GF-D8 (cell line): Measurements from ENCODE around the gene PROX2.

ENCODE experiments used
- DNase-seq: peaks from one replicate; lab custom pipeline; 2025; lab: John Stamatoyannopoulos, UW

PROX2 gene

DNA sequence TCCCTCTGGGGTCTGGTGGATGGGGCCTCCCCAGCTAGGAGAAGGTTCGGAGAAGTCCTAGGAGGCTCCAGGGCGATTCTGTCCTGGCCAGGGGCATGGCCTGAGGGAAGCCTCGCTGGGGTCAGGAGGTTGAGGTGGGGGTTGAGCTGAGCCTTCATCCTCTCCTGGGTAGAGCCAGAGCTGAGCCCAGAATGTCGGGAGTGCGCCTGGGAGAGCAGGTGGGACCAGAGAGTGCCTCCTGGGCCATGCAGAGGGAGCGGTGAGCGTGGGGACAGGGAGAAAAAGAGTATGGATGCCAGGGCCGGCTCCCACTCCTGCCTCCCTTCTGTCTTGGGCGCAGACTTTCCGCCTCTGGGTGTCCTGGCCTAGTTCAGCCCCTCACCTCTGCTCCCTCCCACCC lies 34.0 kb upstream of the PROX2 start:
- DNase-seq: no peak

DNA sequence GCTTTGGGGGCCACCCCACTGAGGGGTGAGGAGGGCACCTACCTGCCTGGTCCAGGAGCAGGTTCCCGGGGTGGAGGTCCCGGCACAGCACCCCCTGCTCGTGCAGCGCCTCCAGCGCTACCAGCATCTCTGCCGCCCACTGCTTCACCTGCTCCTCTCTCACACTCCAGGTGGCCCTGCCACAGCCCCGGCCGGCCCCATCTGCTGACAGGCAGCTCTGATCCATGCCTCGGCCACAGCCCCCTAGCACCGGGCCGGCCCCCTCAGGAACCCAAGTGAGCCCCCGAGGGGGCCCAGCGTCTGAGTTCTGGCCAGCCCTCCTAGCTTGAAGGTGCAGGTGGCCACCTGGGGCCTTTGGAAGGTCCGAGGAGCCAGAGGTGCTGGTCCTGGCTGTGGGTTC lies 33.6 kb upstream of the PROX2 start:
- no peak for DNase-seq

DNA sequence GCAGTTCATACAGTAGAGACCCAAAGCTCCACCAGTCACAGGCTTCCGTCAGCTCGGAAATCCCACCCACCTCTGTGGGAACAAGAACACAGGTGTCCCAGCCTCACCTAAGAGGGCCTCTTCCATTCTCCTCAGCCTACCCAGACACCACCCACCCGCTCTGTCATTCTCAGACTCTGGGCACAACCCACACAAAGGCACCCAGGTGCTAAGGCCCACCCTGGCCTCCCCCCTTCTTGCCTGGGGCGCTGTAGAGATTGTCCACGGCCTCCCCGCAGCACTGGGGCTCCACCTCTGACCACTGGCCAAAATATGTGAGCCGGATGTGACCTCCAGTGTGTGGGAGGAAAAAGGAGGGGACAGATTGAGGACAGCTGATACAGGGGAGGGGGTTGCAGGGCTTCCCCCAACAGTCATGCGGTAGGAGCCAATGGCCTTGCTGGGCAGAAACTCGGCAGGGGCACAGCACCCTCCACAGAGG lies 33.0 kb upstream of the PROX2 start:
- no peak for DNase-seq

DNA sequence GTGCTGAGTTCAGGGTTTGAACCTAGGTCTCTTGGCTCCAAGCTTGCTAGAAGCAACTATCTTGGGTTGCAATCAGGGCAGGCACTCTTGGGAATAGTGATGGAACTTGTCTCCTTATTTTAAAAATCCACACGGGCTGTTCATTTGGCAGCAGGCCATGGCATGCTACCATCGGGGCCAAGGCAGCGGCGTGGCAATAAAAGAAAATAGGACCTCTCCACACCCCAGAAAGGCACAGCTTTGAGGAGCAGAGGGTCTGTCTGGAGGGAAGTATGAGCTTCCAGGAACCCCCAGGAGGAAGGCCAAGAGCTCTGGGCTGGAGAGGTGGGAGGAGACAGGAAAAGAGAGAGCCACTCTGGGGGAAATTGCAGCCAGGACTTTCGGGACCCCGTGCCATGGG lies 31.8 kb upstream of the PROX2 start:
- DNase-seq: no peak

DNA sequence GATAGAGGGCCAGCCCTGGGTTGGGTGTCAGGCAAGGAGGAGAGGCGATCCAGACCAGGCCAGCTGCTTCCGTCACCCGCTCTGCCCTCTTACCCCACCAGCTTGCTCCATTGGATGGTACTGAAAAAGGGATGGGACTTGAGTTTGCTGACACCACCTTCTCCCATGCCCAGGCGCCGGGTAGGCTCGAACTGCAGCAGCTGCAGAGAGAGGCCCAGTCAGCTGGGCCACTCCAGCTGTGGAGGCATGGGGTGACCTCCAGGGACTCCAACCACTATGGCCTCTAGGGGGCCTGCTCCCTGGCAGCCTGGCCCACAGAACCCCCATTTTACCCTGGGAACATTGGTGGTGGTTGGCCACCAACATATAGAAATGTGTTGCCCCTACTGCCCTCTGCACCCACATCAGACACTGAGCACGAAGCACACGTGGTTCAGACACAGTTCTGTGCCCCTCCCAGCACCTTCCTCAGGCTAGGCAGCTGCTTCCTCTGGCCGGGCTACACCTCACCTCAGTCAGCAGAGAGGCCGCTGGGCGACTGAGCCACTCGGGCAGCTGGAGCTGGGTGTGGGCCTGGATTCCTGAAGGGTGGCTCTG lies 31.1 kb upstream of the PROX2 start:
- DNase-seq: no peak

DNA sequence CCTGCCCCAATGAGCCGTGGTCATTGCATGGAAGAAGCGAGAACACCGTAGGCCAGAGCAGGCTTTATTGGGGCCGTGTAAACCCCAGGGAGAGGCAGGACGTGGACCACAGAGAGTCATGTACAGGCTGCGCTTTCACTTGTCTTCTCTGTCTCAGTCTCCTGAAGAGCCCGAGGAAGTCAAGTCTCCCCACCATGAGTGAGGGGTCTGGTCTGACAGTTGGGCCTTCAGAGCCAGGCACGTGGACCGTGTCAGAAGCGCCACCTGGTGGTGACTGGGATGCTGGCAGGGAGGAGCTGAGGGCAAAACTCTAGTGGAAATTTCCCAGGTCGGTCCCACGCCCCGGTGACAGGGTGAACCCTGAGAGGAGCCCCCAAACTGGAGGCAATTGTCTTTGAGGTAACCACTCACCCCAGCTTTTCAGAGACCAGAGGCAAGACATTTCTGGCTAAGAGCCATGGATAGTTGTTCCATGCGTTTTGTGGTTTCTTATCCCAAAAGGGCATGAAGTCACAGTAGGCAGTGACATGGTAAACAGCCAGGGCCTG lies 29.7 kb upstream of the PROX2 start:
- no peak for DNase-seq

DNA sequence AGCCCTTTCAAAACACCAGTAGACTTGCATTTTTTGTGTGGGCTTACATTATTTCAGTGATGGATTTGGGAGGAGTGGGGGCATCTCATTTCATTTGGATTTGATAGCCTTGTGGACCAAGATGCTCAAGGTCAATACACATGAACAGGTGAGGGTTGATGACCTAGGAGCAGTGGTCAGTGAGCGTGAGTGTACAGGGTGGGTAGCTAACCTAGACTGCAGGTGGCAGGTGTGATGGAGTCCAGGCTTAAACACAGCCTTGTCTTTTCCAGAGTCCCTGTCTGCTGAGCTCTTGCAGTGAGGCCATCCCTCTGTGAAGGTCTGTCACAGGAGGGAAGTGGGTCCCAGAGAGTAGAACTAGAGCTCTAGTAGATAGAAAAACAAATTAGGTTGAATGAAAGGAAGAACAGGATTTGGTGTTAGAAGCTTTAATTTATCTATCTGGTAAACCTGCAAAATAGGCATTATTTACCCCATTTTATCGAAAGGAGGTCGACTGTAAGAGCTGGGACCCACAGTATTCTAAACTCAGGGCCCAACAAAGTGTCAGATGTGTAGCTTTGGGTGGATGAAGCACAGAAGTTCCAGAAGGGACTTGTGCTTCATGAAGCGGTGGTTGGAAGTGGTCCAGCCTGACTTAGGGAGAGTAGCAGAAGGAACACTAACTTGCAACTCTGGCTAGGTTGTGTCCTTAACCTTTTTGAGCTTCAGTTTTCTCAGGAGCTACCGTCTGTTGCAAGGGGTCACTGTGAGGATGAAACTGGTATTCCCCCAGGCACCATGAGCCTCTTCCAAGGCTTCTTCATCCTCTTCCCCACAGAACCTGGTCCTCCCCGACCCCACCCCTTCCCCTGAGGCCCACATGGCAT lies 28.9 kb upstream of the PROX2 start:
- DNase-seq: no peak

DNA sequence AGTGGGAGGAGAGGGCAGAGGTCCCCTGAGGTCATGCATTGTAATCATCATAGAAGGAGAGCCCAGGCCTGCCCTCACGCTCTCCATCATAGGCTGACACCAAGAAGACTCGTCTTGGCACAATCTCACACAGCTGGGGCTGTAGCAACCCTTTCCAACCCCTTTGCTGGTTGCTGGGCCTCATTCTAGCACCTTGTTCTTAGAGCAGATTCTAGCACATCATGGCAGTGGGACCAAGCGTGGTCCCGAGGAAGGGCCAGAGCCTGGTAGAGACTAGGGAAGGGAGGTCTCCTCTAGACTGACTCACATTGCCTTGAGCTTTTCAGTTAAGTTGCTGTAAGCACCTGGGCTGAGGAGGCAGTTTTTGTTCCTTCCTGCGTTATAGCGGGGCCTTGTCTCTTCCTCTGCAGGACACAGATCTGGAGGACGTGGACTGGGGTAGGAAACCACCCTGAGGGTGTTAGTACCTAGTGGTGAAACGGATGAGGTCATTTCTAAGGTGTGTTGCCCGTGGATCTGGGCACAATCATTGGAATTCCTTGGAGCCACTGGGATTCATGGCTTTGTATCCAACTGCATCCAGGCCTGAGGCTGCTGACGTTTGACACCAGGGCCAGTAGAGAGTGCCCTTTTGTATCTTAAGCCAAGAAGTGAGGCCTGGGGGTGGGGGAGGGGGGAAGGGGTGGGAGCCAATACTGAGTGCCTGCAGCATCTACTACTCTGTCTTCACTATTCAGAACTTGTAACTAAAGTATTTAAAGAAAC lies 27.2 kb upstream of the PROX2 start:
- DNase-seq: no peak

DNA sequence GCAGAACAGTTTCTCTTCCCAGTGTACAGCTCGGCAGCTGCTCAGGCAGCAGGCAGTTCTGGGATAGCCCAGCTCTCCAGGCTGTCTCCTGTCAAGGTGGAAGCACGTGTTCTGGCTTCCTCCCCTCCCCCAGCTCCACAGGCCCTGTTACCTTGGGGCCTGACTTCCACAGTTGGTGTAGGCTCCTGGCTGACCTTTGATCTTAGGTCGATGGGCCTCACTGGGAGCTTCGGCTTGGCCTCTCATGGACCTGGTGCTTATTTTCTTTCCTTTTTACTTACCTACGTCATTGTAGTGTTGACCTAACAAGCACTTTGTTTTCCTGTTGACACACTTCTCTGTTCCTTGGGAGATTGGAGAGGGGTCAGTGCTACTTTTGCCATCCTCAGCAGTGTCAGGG lies 22.7 kb upstream of the PROX2 start:
- DNase-seq: no peak

DNA sequence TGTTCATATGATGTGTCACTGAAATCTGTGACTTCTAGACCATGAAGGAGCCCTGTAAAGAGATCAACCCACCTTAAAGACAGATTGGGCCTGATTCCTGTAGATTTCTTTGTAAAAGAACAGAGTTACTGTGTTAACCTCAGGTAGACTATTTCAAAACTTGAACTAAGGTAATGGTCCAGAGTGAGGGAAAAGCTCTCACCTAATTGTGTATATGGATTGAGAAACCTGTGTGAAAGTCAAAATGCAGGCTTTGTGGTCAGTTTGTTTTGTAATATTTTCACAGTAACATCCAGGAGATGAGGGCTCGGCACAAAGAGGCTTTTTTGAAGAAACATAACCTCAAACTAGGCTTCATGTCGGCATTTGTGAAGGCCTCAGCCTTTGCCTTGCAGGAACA lies 22.1 kb upstream of the PROX2 start:
- no peak for DNase-seq

DNA sequence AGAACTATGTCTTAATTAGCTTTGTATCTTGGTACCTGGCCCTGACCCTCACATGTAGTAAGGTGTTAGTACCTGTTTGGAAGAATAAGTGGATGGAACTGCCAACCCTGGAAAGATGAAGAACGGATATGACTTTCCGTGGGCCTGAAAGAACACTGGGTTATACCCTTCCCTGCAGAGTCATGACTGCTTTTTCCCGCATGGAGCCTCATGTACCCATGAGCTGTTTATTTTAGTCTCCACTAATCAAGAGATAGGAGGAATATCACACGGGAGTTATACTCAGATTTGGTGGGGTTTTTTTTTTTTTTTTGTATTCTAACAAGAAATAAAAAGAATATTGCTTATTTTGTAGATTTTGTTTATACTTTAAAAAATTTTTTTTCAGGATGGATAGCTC lies 21.7 kb upstream of the PROX2 start:
- no peak for DNase-seq

DNA sequence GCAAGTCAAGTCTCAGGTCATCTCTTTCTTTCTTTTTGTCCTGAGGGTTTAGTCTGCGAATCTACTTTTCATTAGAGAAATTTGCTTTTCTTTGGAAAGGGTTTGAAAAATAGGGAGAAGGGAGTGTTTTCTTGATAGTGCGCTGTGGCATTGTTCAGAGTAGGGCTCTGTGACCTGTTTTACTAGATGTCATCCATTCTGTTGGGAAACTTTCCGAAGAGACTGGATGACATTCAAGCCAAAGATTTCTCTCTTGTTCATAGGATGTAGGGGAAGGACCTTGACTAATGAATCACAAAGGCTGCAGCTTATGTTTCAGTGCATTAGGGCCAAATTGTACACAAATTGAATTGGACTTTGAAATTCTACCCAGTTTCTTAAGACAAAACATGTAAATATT lies 20.5 kb upstream of the PROX2 start:
- no peak for DNase-seq

DNA sequence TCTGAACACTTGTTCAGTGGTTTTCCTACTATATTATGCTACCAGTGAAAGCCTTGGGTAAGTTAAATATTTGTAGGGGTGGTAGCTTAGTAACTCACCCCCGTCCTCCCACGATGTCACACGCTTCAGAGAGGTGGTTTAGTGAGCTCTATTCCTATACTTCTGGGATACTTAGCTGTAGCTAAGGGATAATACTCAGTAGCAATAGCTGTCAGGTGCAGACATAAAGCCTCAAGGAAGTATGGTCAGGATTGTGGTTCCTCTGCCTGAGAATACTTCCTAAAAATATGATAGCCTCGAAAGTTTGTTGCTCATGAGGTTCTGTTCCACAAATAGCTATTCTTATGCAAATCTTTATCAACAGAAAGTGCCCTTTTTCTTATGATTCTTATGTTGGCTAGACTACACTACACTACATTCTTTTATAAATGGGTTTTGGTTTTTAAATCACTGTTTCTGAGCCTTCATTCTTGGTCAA lies 17.7 kb upstream of the PROX2 start:
- DNase-seq: peak; percentile 32

DNA sequence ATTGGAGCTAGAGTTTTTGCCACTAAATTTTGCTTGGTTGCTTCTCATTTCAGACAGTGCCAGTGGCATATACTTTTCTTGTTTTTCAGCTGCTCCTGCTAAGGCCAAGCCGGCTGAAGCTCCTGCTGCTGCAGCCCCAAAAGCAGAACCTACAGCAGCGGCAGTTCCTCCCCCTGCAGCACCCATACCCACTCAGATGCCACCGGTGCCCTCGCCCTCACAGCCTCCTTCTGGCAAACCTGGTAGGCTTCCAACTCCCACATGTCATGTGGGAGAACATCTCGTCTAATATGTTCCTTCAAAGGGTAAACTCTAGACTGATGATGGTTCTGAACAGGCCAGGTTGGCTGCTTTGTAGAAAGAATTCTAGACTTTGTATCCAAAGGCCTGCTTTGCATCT lies 16.8 kb upstream of the PROX2 start:
- DNase-seq: no peak

DNA sequence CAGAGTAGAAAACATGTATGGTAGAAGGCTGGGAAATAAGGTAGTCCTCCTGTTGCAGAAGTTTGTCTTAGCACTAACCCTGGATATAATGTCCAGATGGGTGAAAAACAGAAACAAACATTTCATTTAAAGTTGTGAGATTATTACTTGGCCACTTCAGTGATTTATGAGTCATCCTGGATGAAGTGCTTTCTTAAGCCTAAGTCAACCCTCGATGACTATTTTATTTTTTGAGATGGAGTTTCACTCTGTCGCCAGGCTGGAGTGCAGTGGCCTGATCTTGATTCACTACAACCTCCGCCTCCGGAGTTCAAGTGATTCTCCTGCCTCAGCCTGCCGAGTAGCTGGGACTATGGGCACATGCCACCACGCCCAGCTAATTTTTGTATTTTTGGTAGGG lies 15.9 kb upstream of the PROX2 start:
- no peak for DNase-seq

DNA sequence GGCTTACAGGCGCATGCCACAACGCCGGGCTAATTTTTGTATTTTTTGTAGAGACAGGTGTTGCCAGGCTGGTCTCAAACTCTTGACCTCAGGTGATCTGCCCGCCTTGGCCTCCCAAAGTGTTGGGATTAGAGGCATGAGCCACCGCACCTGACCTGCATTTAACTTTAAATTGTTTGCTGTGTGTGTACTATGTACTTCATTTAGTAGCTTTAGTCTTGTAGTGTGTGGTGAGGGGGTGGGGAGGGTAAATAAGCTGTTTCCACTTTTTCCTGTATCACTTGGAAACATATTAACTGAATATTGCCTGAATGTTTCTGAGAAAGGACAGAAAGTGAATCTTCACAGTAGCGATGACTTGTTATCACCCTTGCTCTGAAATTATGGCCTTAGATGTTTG lies 14.3 kb upstream of the PROX2 start:
- DNase-seq: no peak

DNA sequence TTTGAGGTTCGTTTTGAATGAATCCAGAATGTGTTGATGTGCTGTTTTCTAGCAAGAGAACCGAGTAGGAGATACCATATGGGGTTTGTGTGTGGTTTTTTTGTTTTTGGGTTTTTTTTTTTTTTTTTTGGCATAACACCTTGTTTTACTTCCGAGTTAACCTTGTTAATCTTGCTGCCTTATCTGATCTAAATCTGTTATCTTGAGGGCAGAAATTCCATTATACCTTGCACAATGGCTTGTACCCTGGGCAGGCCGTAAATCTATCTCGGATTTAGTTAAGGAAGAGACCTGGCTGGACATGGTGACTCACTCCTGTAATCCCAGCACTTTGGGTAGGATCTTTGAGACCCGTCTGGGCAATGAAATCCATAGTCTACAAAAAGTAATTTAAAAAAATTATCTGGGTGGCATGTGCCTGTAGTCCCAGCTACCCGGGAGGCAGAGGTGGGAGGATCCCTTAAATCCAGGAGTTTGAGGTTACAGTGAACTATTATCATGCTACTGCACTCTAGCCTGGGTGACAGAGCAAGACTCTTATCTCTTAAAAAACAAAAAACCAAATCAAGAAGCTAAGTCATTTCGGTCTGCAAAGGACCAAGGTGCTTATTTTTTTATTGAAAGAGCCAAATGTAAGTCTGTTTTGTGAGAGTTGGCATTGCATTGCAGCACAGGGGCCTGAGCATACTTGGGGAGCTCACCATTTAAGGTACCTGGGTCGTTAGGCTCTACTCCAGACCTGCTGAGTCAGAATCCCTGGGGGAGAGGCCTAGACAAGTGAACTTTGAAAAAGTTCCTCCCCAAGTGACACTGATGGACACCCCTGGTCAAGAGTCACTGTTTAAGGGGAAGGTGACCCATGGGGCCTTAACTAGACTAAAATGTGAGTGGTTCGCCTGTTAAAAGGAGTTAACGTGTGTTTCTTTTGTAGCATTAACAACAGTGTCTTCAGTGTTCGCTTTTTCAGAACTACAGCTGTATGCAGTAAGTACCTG lies 12.5 kb upstream of the PROX2 start:
- no peak for DNase-seq

DNA sequence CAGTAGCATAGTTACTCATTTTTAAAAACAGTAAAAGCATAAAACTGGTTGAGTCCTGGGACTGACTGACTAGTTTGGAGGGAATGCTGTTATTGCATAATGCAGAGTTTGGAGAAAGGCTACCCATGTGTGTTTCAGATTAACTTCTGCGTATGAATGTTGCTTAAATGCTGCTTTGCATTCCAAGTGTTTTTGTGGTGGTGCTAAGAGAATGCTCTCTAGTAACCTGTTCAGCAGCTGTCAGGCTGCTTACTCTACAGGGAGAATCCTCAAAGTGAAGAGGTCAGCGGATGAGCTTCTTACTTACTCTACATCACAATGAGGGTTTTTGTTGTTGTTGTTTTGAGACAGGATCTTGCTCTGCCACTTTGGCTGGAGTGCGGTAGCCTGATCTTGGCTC lies 10.1 kb upstream of the PROX2 start:
- DNase-seq: no peak

DNA sequence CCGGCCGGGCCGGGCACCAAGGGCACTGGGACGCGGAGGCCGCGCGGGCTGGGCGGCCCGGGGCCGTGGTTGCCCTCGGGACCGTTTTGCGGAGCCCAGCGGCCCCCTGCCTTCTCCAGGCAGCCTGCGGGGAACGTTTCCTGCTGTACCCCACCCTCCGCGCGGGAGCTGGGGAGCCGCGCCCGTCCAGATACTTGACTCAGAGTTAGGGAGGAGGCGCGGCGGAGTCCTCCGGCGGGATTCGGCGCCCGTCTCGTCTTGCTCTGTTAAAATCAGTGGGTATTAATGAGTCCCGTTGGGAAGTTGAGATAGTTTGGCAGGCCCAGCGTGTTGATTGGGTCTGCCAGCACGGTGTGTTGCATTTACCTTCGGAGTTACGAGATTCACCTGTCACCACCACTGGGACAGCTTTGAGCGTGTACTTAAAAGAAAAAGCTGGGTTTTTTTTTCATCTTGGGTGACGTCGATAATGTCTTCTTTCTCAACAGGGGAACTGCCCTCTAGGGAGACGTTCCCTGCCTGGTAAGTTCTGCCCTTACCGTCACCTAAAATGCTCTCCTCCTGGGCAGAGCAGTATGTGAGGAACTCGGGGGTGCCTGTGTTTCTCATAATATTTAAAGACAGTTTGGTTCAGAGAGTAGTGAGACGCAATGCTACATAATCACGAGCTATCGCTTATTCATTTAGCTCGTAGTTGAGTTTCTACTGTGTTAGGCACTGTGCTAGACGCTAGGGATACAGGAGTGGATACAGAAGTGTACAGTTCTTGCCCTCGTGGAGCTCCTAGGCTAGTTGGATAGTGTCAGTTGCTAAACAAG lies 6.4 kb upstream of the PROX2 start:
- DNase-seq: no peak

DNA sequence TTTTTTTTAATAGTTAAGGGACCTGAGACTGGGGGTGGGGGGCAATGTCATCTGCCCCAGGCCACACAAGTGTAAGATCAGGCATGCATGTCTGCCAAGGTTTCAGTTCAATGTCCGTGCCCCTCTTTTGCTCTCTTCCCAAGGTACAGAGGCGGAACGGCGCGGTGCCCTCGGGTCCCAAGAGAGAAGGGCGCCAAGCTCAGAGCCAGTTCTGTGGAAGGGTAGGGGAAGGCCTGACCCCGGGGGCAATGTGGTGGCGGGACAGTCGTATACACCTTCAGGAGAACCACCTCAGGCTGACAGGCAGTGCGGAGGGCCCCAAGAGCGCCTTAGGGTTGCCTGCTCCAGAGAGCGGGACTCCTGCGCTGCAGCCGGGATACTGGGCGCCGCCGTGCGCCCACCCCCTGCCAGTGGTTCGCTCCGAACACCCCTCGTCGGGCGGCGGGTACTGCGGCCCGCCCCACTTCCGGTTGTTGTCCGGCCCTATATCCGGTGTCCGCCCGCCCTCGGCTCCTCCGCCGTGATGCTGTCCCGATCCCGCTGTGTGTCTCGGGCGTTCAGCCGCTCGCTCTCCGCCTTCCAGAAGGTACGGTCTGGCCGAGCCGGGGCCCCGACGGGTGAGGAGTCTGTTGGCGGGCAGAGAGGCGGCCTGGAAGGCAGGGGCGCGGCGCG lies 5.6 kb upstream of the PROX2 start, which contains the start of gene DLST:
DLST (plus strand) TSS at position 486 of the 672 bp plus-strand sequence; CDS start at position 524, 38 bp downstream.
- peak; percentile 53 for DNase-seq
